ENCODE results near the gene OCA2. TPM values are rescaled to one million over a fixed set of nuclear protein-coding genes. Genes with fewer than 3 reads are reported as not detected.

Gene OCA2
- total RNA-seq, 2 experiments from 2014 or later: not detected

GRCh38 chr15:27847775-27848710 is 251.1 kb downstream of the OCA2 start:
- H3K4me3 Mint-ChIP-seq: no peak overlapping the region
- ATAC-seq: no peak
- H3K9me3 Mint-ChIP-seq (ENCODE audit: insufficient read depth): peaks cover 5% of the 10 kb centered on the region
- no peaks in the 10 kb centered on the region for H3K36me3 Mint-ChIP-seq (ENCODE audit: low read depth)
- ChIA-PET CTCF (no interaction called here), POLR2A (no interaction called here)
- DNase-seq: no peak
- H3K27ac Mint-ChIP-seq: no peak overlapping the region
- no peaks in the 10 kb centered on the region for H3K4me1 Mint-ChIP-seq (ENCODE audit: low read depth)
- no peaks in the 10 kb centered on the region for H3K27me3 Mint-ChIP-seq (ENCODE audit: low read depth)

GRCh38 chr15:27846722-27847395 is 252.3 kb downstream of the OCA2 start:
- Mint-ChIP-seq H3K4me3 (no peak overlapping the region), H3K36me3 (ENCODE audit: low read depth) (no peaks in the 10 kb centered on the region), H3K27ac (no peak overlapping the region), H3K9me3 (ENCODE audit: insufficient read depth) (peaks cover 5% of the 10 kb centered on the region), H3K4me1 (ENCODE audit: low read depth) (no peaks in the 10 kb centered on the region), H3K27me3 (ENCODE audit: low read depth) (no peaks in the 10 kb centered on the region)
- ChIA-PET POLR2A (no interaction called here), CTCF (no interaction called here)
- DNase-seq (no peak), ATAC-seq (no peak)

DNA sequence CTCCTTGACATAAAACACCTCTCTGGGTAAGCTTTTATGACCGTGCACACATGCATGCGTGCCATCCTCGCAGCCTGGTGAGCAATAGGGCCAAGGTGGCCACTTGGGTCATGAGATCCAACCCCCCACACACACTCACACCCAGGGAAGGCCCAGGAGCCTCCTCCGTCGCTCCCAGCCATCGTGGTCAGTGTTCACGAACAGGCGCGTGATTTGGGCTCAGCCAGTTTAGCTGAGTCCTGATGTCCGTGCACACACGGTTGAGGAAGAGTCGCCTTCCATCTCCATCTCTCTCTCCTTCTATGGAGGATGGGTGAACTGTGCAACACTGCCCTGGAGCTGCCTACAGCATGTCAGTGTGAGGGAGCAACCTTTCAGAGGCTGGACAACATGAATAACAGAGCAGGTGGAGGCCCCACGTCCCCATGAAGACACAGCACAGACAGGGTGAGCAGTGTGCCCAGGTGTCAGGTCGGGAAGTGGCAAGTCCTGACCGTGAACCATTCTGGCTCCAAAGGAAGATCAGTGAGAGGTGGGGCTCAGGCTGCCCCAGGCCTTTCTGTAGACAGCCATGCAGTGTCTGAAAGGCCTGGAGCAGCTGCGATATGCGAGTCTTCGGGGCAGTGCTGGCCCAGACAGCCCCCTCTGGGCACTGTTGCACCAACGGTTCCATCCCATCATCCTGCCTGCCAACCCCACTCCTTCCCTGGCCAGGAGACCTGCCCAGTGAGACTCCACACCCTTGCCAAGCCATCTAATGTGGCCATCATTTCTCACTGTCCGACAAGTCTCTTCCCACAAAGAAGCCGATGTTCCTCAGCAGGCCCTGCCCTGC is 253.4 kb downstream of the OCA2 start:
- POLR2A ChIA-PET: no interaction called here
- Mint-ChIP-seq H3K4me3 (no peak overlapping the region), H3K9me3 (ENCODE audit: insufficient read depth) (peaks cover 5% of the 10 kb centered on the region), H3K4me1 (ENCODE audit: low read depth) (no peaks in the 10 kb centered on the region), H3K27me3 (ENCODE audit: low read depth) (no peaks in the 10 kb centered on the region), H3K36me3 (ENCODE audit: low read depth) (no peaks in the 10 kb centered on the region), H3K27ac (no peak overlapping the region)
- CTCF ChIA-PET: no interaction called here
- DNase-seq: no peak
- no peak for ATAC-seq

DNA sequence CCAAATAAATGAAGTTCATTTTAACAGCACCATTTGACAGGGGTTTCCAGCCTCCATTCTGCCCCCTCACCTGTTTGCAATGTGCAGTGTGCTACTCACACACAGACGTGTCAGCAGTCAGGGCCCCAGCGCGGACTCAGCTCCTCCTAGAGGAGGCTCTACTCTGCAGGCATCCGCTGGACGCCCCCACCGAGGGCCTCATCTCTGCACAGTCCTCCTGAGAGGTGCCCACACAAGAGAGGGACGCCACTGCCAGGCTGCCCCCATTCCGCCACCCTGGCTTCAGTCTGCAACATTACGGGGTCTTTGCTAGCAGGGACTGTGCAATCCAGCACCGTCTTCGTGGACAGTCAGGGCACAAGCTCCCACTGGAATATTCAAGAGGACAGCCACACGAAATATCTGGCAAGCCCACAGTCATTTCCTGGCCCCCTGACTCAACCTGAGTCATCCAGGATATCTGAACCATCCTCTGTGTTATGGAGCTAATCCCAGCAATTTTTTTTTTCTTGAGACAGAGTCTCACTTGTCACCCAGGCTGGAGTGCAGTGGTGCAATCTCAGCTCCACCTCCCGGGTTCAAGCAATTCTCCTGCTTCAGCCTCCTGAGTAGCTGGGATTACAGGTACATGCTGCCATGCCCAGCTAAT is 255.0 kb downstream of the OCA2 start:
- ATAC-seq (no peak), DNase-seq (no peak)
- Mint-ChIP-seq H3K9me3 (ENCODE audit: insufficient read depth) (peaks cover 1% of the 10 kb centered on the region), H3K4me3 (no peak overlapping the region), H3K36me3 (ENCODE audit: low read depth) (no peaks in the 10 kb centered on the region), H3K27me3 (ENCODE audit: low read depth) (no peaks in the 10 kb centered on the region), H3K27ac (no peak overlapping the region), H3K4me1 (ENCODE audit: low read depth) (no peaks in the 10 kb centered on the region)
- CTCF ChIA-PET: no interaction called here
- POLR2A ChIA-PET: no interaction called here

- H3K4me3 Mint-ChIP-seq: no peak overlapping the region
- no peak overlapping the region for H3K27ac Mint-ChIP-seq
- no peaks in the 10 kb centered on the region for H3K36me3 Mint-ChIP-seq (ENCODE audit: low read depth)
- CTCF ChIA-PET: no interaction called here
- no peaks in the 10 kb centered on the region for H3K27me3 Mint-ChIP-seq (ENCODE audit: low read depth)
- POLR2A ChIA-PET: no interaction called here
- no peaks in the 10 kb centered on the region for H3K9me3 Mint-ChIP-seq (ENCODE audit: insufficient read depth)
- ATAC-seq (no peak), DNase-seq (no peak)
- no peaks in the 10 kb centered on the region for H3K4me1 Mint-ChIP-seq (ENCODE audit: low read depth)
Measured at GRCh38 chr15:27843146-27843545, 256.0 kb downstream of the OCA2 start.

- Mint-ChIP-seq H3K27ac (no peak overlapping the region), H3K36me3 (ENCODE audit: low read depth) (no peaks in the 10 kb centered on the region), H3K27me3 (ENCODE audit: low read depth) (no peaks in the 10 kb centered on the region), H3K9me3 (ENCODE audit: insufficient read depth) (no peaks in the 10 kb centered on the region), H3K4me1 (ENCODE audit: low read depth) (no peaks in the 10 kb centered on the region), H3K4me3 (no peak overlapping the region)
- ChIA-PET CTCF (no interaction called here), POLR2A (no interaction called here)
- ATAC-seq: no peak
- DNase-seq: no peak
Measured at GRCh38 chr15:27842526-27842925, 256.6 kb downstream of the OCA2 start.

DNA sequence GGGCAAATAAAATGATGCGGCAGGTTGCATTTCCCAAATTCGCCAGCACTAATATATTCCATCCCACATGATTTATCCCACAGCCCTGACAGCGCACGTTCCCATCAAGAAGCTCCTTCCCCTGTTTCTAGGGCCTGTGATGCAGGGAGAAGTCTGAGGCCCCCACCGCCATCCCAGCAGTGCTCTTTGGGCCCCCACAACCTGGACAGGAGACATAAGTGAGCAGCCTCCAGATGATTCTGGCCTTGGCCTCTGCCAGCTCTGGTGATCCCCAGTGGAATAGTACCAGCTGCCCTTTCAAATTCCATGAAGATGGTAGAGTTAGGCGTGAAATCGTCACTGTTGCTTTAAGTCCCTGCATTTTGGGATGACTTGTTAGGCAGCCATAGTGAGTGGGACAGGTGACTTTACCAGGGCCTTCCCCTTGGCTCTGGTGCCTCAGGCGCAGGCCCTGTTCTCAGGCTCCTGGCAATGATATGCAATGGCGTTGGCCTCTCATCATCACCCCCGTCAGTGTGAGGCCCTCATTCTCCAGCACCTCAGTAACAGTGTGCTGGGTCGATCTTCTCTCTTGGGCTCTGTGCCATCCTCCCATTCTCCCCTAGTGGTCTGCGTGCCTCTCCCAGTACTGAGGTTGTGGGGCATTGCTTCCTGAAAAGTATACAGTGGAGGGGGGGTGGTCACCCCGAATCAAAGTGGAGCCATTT is 263.7 kb downstream of the OCA2 start:
- ATAC-seq: no peak
- no peak overlapping the region for H3K27ac Mint-ChIP-seq

DNA sequence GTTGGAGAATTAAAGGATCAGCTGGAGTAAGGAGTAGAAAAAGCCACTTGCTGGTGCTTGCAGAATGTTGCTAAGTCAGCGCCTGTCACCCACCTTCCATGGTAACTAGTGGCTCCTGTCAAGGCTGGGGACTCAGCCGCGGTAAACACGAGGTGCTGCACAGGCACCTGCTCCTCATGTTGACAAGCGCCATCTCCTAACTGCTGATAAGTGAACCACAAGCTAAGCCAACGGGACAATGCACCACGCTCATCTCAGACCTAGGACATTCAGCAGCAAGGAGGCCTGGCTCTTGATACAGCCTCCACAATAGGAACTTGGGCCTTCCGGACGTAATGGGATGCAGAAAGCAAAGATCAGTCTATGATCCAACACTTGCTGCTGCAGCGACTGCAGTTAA is 264.4 kb downstream of the OCA2 start:
- CTCF ChIA-PET: no interaction called here
- H3K4me3 Mint-ChIP-seq: no peak overlapping the region
- POLR2A ChIA-PET: no interaction called here
- no peaks in the 10 kb centered on the region for H3K36me3 Mint-ChIP-seq (ENCODE audit: low read depth)
- ATAC-seq: no peak
- H3K27ac Mint-ChIP-seq: no peak overlapping the region
- H3K27me3 Mint-ChIP-seq (ENCODE audit: low read depth): no peaks in the 10 kb centered on the region
- H3K4me1 Mint-ChIP-seq (ENCODE audit: low read depth): no peaks in the 10 kb centered on the region
- no peak for DNase-seq
- no peaks in the 10 kb centered on the region for H3K9me3 Mint-ChIP-seq (ENCODE audit: insufficient read depth)

More for the DNA sequence above, 263.7 kb downstream of the OCA2 start:
- ChIA-PET CTCF (no interaction called here), POLR2A (no interaction called here)
- no peaks in the 10 kb centered on the region for H3K36me3 Mint-ChIP-seq (ENCODE audit: low read depth)
- no peak for DNase-seq
- no peaks in the 10 kb centered on the region for H3K4me1 Mint-ChIP-seq (ENCODE audit: low read depth)
- no peaks in the 10 kb centered on the region for H3K27me3 Mint-ChIP-seq (ENCODE audit: low read depth)
- no peak overlapping the region for H3K4me3 Mint-ChIP-seq
- no peaks in the 10 kb centered on the region for H3K9me3 Mint-ChIP-seq (ENCODE audit: insufficient read depth)

- H3K36me3 Mint-ChIP-seq (ENCODE audit: low read depth): no peaks in the 10 kb centered on the region
- H3K9me3 Mint-ChIP-seq (ENCODE audit: insufficient read depth): no peaks in the 10 kb centered on the region
- ATAC-seq (no peak), DNase-seq (no peak)
- H3K4me1 Mint-ChIP-seq (ENCODE audit: low read depth): no peaks in the 10 kb centered on the region
- H3K4me3 Mint-ChIP-seq: no peak overlapping the region
- no peaks in the 10 kb centered on the region for H3K27me3 Mint-ChIP-seq (ENCODE audit: low read depth)
- CTCF ChIA-PET: no interaction called here
- POLR2A ChIA-PET: no interaction called here
- H3K27ac Mint-ChIP-seq: no peak overlapping the region
Measured at GRCh38 chr15:27833974-27834373, 265.1 kb downstream of the OCA2 start.

GRCh38 chr15:27833178-27833577 is 265.9 kb downstream of the OCA2 start:
- ATAC-seq (no peak), DNase-seq (no peak)
- ChIA-PET POLR2A (no interaction called here), CTCF (no interaction called here)
- no peaks in the 10 kb centered on the region for H3K9me3 Mint-ChIP-seq (ENCODE audit: insufficient read depth)
- no peak overlapping the region for H3K4me3 Mint-ChIP-seq
- H3K27ac Mint-ChIP-seq: no peak overlapping the region
- H3K4me1 Mint-ChIP-seq (ENCODE audit: low read depth): no peaks in the 10 kb centered on the region
- H3K36me3 Mint-ChIP-seq (ENCODE audit: low read depth): no peaks in the 10 kb centered on the region
- H3K27me3 Mint-ChIP-seq (ENCODE audit: low read depth): no peaks in the 10 kb centered on the region

GRCh38 chr15:27832237-27832596 is 266.9 kb downstream of the OCA2 start:
- Mint-ChIP-seq H3K27ac (no peak overlapping the region), H3K27me3 (ENCODE audit: low read depth) (no peaks in the 10 kb centered on the region), H3K36me3 (ENCODE audit: low read depth) (no peaks in the 10 kb centered on the region), H3K4me3 (no peak overlapping the region), H3K4me1 (ENCODE audit: low read depth) (no peaks in the 10 kb centered on the region), H3K9me3 (ENCODE audit: insufficient read depth) (no peaks in the 10 kb centered on the region)
- POLR2A ChIA-PET: no interaction called here
- DNase-seq (no peak), ATAC-seq (no peak)
- CTCF ChIA-PET: no interaction called here

All from activated CD8-positive, alpha-beta T cell treated with anti-CD3 and anti-CD28 coated beads, Interleukin-2, amount 10 ng/mL, durations not matched to agents 7 days and 5 days (primary cell).